Stimulated activated CD4-positive, alpha-beta T cell treated with anti-CD3 and anti-CD28 coated beads, TNF-alpha, amount 100 ng/mL, for 4 hours (primary cell): ENCODE measurements around the gene IL19.

ENCODE experiments used
- DNase-seq, 3 experiments: peaks; one replicate each; pipeline ENCODE4 v3.0.0-alpha.2; 2020; ENCODE audit warnings: low read depth in 3 of 3

Gene IL19

DNA sequence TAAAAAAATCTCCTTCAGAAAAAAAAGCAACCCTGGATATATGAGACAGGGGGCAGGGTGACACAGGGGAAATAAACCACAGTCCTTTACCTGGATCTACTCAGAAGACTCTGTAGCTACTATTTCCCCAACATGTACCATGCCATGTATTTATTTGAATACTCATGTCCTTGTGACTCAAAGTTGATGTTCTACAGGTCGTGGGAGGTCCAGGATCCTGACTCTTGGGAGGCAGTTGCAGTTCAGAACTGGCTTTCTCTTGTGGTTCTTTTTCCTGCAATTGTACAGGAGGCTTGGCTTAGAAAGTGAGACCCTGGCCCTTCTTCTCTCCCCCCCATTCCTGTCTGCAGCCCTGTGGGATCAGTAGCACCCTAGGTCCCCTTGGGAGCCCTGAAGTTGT, 120.8 kb downstream of the IL19 start:
- no peak for DNase-seq
